ENCODE measurements around the gene TSPYL6. TPM values are rescaled to one million over a fixed set of nuclear protein-coding genes. Genes with fewer than 3 reads are reported as not detected.

The TSPYL6 gene
- 0.31 TPM for total RNA-seq

DNA sequence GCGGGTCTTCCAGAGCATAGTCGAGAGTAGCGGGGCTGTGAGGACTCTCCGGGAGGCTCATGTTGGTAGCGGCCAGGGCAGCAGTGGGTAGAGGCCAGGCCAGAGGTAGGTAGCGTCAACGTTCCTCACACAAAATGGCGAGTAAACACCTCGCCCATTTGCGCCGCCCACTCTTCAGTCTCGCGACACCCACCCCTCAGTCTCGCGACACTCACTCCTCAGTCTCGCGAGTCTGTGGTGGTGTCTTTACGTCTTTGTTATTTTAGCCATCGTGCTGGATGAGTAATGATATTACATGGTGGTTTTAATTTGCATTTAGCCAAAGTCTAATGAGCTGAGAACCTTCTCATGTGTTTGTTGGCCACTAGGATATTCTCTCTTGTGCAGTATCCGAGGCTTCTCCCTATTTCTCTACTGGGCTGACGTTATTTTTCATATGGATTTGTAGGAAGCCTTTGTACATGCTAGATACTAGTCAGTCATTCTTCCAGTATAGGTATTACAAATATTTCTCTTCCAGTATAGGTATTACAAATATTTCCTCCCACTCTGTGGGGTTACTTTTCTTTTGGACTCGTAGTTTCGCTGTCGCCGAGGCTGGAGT lies at the start of gene TSPYL6:
Gene TSPYL6, minus strand, starts transcription at position 139 of the 604 bp plus-strand sequence. Its CDS starts 78 bp downstream, at position 61.

Other genes with a start within 250 kb of the TSPYL6 start
- 34.7 TPM for gene ACYP2, start 140.6 kb downstream of the TSPYL6 start, total RNA-seq
- gene SPTBN1, start 200.1 kb upstream of the TSPYL6 start, total RNA-seq: 575 TPM